Measurements from ENCODE around the gene FBXO5.
A peak's percentile ranks its signal among the peaks of the same experiment; 100 is the strongest.
"Not testable (repeated sequence)": the region's sequence is repeated elsewhere in the genome, so short reads cannot be mapped to it uniquely, and the experiment has no call there.

Gene FBXO5

GRCh38 chr6:152982904-152983636 is at the start of gene FBXO5:
TSS of gene FBXO5 (minus strand) at chr6:152983041. CDS start at chr6:152982959, 82 bp downstream.
- DNase-seq (ENCODE audit: low spot score), result peak; percentile 80

- no peak for DNase-seq (ENCODE audit: low spot score)
These were observed 49.5 kb upstream of the FBXO5 start for GRCh38 chr6:153032255-153032882.

- no peak for DNase-seq (ENCODE audit: low spot score)
These were observed 48.6 kb upstream of the FBXO5 start for GRCh38 chr6:153031335-153031955.

GRCh38 chr6:153028963-153029362 is 46.1 kb upstream of the FBXO5 start:
- no peak for DNase-seq (ENCODE audit: low spot score)

- DNase-seq (ENCODE audit: low spot score), result no peak
These were observed 45.4 kb upstream of the FBXO5 start for GRCh38 chr6:153028286-153028685.

GRCh38 chr6:153027480-153027879 is 44.6 kb upstream of the FBXO5 start:
- no peak for DNase-seq (ENCODE audit: low spot score)

GRCh38 chr6:153024709-153025017 is 41.8 kb upstream of the FBXO5 start:
- DNase-seq (ENCODE audit: low spot score), result no peak

GRCh38 chr6:153023977-153024708 is 41.3 kb upstream of the FBXO5 start:
- peak; percentile 32 for DNase-seq (ENCODE audit: low spot score)

GRCh38 chr6:153018355-153018754 is 35.5 kb upstream of the FBXO5 start:
- no peak for DNase-seq (ENCODE audit: low spot score)

GRCh38 chr6:153016846-153017245 is 34.0 kb upstream of the FBXO5 start:
- DNase-seq (ENCODE audit: low spot score), result no peak

GRCh38 chr6:153015094-153015640 is 32.3 kb upstream of the FBXO5 start:
- DNase-seq (ENCODE audit: low spot score), result no peak

- DNase-seq (ENCODE audit: low spot score), result no peak
These were observed 30.6 kb upstream of the FBXO5 start for GRCh38 chr6:153013438-153013837.

- no peak for DNase-seq (ENCODE audit: low spot score)
These were observed 30.0 kb upstream of the FBXO5 start for GRCh38 chr6:153012856-153013255.

GRCh38 chr6:153003366-153003690 is 20.5 kb upstream of the FBXO5 start:
- no peak for DNase-seq (ENCODE audit: low spot score)

- peak; percentile 55 for DNase-seq (ENCODE audit: low spot score)
These were observed 19.9 kb upstream of the FBXO5 start, which contains the start of gene MTRF1L for GRCh38 chr6:153002613-153003365. TSS of gene MTRF1L (minus strand) at chr6:153002709. CDS start at chr6:153002685, 24 bp downstream.

- DNase-seq (ENCODE audit: low spot score), result no peak
These were observed 19.1 kb upstream of the FBXO5 start for GRCh38 chr6:153001767-153002612.

- not testable (repeated sequence) for DNase-seq (ENCODE audit: low spot score)
These were observed 17.9 kb upstream of the FBXO5 start for GRCh38 chr6:153000790-153001189.

- DNase-seq (ENCODE audit: low spot score), result no peak
These were observed 17.4 kb upstream of the FBXO5 start for GRCh38 chr6:153000243-153000642.

GRCh38 chr6:152999538-152999937 is 16.7 kb upstream of the FBXO5 start:
- not testable (repeated sequence) for DNase-seq (ENCODE audit: low spot score)

GRCh38 chr6:152993847-152994246 is 11.0 kb upstream of the FBXO5 start:
- no peak for DNase-seq (ENCODE audit: low spot score)

GRCh38 chr6:152993431-152993830 is 10.6 kb upstream of the FBXO5 start:
- DNase-seq (ENCODE audit: low spot score), result no peak
